HCT116 (cell line): ENCODE data around the gene OR8G5. TPM values are rescaled to one million over a fixed set of nuclear protein-coding genes. Genes with fewer than 3 reads are reported as not detected.

ENCODE experiments used
- ATAC-seq: fragments of 200-7000 bp; cut with Tn5 transposase; 2 replicates; pipeline ENCODE4 v1.9.1; 2020; ENCODE audit warnings: mild to moderate bottlenecking, moderate library complexity
- BruUV-seq: library from RNA; stranded (reverse); fragments of 400-500 nt; replicated peaks from 2 replicates; lab custom pipeline; 2021; lab: Mats Ljungman, UMichigan
- CTCF ChIA-PET: fragments of 300-600 bp; sonication (Branson Sonifier 250); formaldehyde crosslinking; loops from one replicate; lab custom pipeline; 2021; ENCODE audit warnings: antibody characterized with exemption; lab: Charles Lee
- POLR2A ChIA-PET: fragments of 300-600, 350-600 bp; sonication (Branson Sonifier 250); formaldehyde crosslinking; loops from one replicate; lab custom pipeline; 2021; ENCODE audit warnings: antibody characterized with exemption; lab: Charles Lee
- RAD21 ChIA-PET, 2 experiments: fragments of 300-600 bp; sonication (Branson Sonifier 250); formaldehyde crosslinking; loops; one replicate each; lab custom pipeline; 2023; ENCODE audit warnings: low total read pairs in 2 of 2; ENCODE audit not compliant: uncharacterized antibody in 2 of 2, unreplicated experiment in 2 of 2, low non-redundant PET in 1 of 2; lab: Charles Lee
- DNase-seq: peaks from one replicate; pipeline ENCODE4 v3.0.0-alpha.2; 2010; ENCODE audit warnings: low read depth, low spot score
- H2AFZ ChIP-seq: fragments of 200-600 bp; shearing (Covaris generic), sonication (generic); 2 replicates; pipeline ENCODE4 v1.6.1; 2017; ENCODE audit warnings: low read depth, mixed run types, mixed read lengths, antibody characterized with exemption, low read length; ENCODE audit not compliant: poor library complexity, severe bottlenecking
- H3K27ac ChIP-seq: 2 replicates; pipeline ENCODE4 v1.5.1; 2012; ENCODE audit warnings: low read depth, low read length
- H3K27me3 ChIP-seq: fragments of 200-600 bp; sonication (generic); 2 replicates; pipeline ENCODE4 v1.6.1; 2016; ENCODE audit warnings: mixed run types, low read length, mixed read lengths; ENCODE audit not compliant: insufficient read depth
- H3K36me3 ChIP-seq, 2 experiments: fragments of 200-500 bp in 1 of 2; fragments of 200-600 bp in 1 of 2; sonication (Bioruptor generic) in 1 of 2; sonication (generic) in 1 of 2; 2 replicates each; pipeline versions ENCODE4 v1.5.1 to v1.6.1; 2014 to 2016; ENCODE audit warnings: low read length in 2 of 2, inconsistent platforms in 1 of 2, mixed read lengths in 1 of 2, mixed run types in 1 of 2; ENCODE audit not compliant: insufficient read depth in 2 of 2, control insufficient read depth in 1 of 2
- H3K4me1 ChIP-seq, 2 experiments: fragments of 200-600 bp in 1 of 2; sonication (generic) in 1 of 2; 2 replicates each; pipeline versions ENCODE4 v1.5.1 to v1.6.1; 2012 to 2017; ENCODE audit warnings: low read length in 2 of 2, inconsistent platforms in 1 of 2, mild to moderate bottlenecking in 1 of 2, mixed read lengths in 1 of 2, mixed run types in 1 of 2, moderate library complexity in 1 of 2; ENCODE audit not compliant: insufficient read depth in 2 of 2, control insufficient read depth in 1 of 2
- H3K4me2 ChIP-seq: fragments of 200-600 bp; sonication (generic); 2 replicates; pipeline ENCODE4 v1.6.1; 2017; ENCODE audit warnings: mixed run types, low read length, mixed read lengths
- H3K4me3 ChIP-seq, 2 experiments: fragments of 200-600 bp in 1 of 2; sonication (generic) in 1 of 2; replicated peaks in 1 of 2; 2 replicates each; pipeline ENCODE4 v1.5.1; 2011 to 2016; ENCODE audit warnings: low read length in 2 of 2, control low read depth in 1 of 2, low read depth in 1 of 2, mild to moderate bottlenecking in 1 of 2, mixed read lengths in 1 of 2, mixed run types in 1 of 2
- H3K79me2 ChIP-seq: fragments of 200-600 bp; sonication (generic); 2 replicates; pipeline ENCODE4 v1.6.1; 2017; ENCODE audit warnings: mild to moderate bottlenecking, mixed run types, low read length, moderate library complexity, mixed read lengths; ENCODE audit not compliant: insufficient read depth
- H3K9ac ChIP-seq: fragments of 200-600 bp; sonication (generic); 2 replicates; pipeline ENCODE4 v1.6.1; 2016; ENCODE audit warnings: low read length, mixed read lengths
- H3K9me2 ChIP-seq: fragments of 200-600 bp; sonication (generic), shearing (Covaris generic); 2 replicates; pipeline ENCODE4 v1.6.1; 2017; ENCODE audit warnings: mixed run types, mild to moderate bottlenecking, moderate library complexity; ENCODE audit not compliant: insufficient read depth
- H3K9me3 ChIP-seq, 2 experiments: fragments of 200-500 bp in 1 of 2; fragments of 200-600 bp in 1 of 2; sonication (Bioruptor generic) in 1 of 2; sonication (generic) in 1 of 2; 2 replicates each; pipeline ENCODE4 v1.6.1; 2014 to 2017; ENCODE audit warnings: low read length in 2 of 2, mixed read lengths in 2 of 2, inconsistent platforms in 1 of 2, low read depth in 1 of 2, mild to moderate bottlenecking in 1 of 2, mixed run types in 1 of 2, moderate library complexity in 1 of 2; ENCODE audit not compliant: control insufficient read depth in 1 of 2, insufficient read depth in 1 of 2
- H4K20me1 ChIP-seq: fragments of 200-600 bp; sonication (generic), shearing (Covaris generic); 2 replicates; pipeline ENCODE4 v1.6.1; 2017; ENCODE audit warnings: mixed run types, mild to moderate bottlenecking, moderate library complexity; ENCODE audit not compliant: insufficient read depth
- CBX3 ChIP-seq: IDR thresholded peaks from 2 replicates; pipeline ENCODE4 v1.6.1; 2012; ENCODE audit warnings: low read depth
- EGR1 ChIP-seq: IDR thresholded peaks from 2 replicates; pipeline ENCODE4 v1.6.1; 2012; ENCODE audit warnings: low read depth
- ELF1 ChIP-seq: IDR thresholded peaks from 2 replicates; pipeline ENCODE4 v1.6.1; 2012; ENCODE audit warnings: low read depth, borderline replicate concordance
- EZH2 ChIP-seq: fragments of 200-600 bp; sonication (generic); IDR thresholded peaks from 2 replicates; pipeline ENCODE4 v1.6.1; 2017; ENCODE audit warnings: antibody characterized with exemption, mixed run types
- EZH2phosphoT487 ChIP-seq: fragments of 200-600 bp; IDR thresholded peaks from 2 replicates; pipeline ENCODE4 v1.6.1; 2018; ENCODE audit warnings: antibody characterized with exemption, borderline replicate concordance
- SP1 ChIP-seq: IDR thresholded peaks from 2 replicates; pipeline ENCODE4 v1.6.1; 2012; ENCODE audit warnings: low read depth
- TCF7L2 ChIP-seq: IDR thresholded peaks from 2 replicates; pipeline ENCODE4 v1.7.0; 2011; ENCODE audit warnings: borderline replicate concordance, inconsistent platforms; ENCODE audit not compliant: insufficient read depth, insufficient read length; ENCODE audit errors: extremely low read depth
- YY1 ChIP-seq: IDR thresholded peaks from 2 replicates; pipeline ENCODE4 v1.6.1; 2011; ENCODE audit warnings: low read length, low read depth, moderate library complexity, mild to moderate bottlenecking; ENCODE audit not compliant: insufficient replicate concordance; ENCODE audit errors: extremely low read depth
- ZNF274 ChIP-seq: fragments of 200-500 bp; sonication (Bioruptor generic); IDR thresholded peaks from 2 replicates; pipeline ENCODE4 v1.6.1; 2014; ENCODE audit warnings: mild to moderate bottlenecking, low read depth, low read length, inconsistent platforms
- intact Hi-C: fragments of 100-400 bp; cut with micrococcal nuclease; formaldehyde crosslinking; loops from 2 replicates; pipeline ENCODE4 v1.10.0; 2022
- total RNA-seq: library from RNA; stranded (reverse); gene quantifications from one replicate; pipeline ENCODE4 v1.2.1, GENCODE V29; 2021; ENCODE audit not compliant: unreplicated experiment
- TF ChIP-seq, protein P1 (sequence below): IDR thresholded peaks from 2 replicates; pipeline ENCODE4 v1.6.1; 2011; ENCODE audit warnings: mild to moderate bottlenecking, low read length, moderate library complexity; ENCODE audit not compliant: insufficient replicate concordance; ENCODE audit errors: extremely low read depth
- TF ChIP-seq, protein P2 (sequence below), 3 experiments: fragments of 200-600 bp in 1 of 3; sonication (generic) in 1 of 3; IDR thresholded peaks in 2 of 3; conservative IDR thresholded peaks in 1 of 3; 2 replicates each; pipeline ENCODE4 v1.5.1; 2012 to 2017; ENCODE audit warnings: low read depth in 2 of 3, low read length in 2 of 3, antibody characterized with exemption in 1 of 3, borderline replicate concordance in 1 of 3, control low read depth in 1 of 3, mild to moderate bottlenecking in 1 of 3, mixed read lengths in 1 of 3, mixed run types in 1 of 3, moderate library complexity in 1 of 3; ENCODE audit not compliant: insufficient read depth in 1 of 3

The OR8G5 gene
- total RNA-seq, 1 experiment from 2014 or later: not detected

DNA sequence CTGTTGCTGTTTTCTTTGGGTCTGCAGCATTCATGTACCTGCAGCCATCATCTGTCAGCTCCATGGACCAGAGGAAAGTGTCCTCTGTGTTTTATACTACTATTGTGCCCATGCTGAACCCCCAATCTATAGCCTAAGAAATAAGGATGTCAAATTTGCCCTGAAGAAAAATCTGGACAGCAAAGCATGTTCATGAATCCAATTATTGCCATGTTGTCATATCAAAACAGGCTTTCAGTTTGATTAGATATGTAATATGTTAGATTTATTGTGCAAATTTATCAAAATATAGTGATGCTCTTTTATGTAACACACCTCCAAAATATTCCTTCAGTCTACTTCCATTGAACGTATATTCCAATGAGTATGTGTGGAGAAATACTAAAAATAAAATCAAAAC lies 30.7 kb upstream of the OR8G5 start:
- Histone ChIP-seq H3K9ac (no peak overlapping the region), H3K9me3 (no peaks in the 10 kb centered on the region), H3K4me1 (no peaks in the 10 kb centered on the region), H3K36me3 (no peaks in the 10 kb centered on the region), H2AFZ (no peak overlapping the region), H3K9me2 (no peaks in the 10 kb centered on the region), H3K27ac (no peak overlapping the region), H3K79me2 (no peaks in the 10 kb centered on the region), H4K20me1 (no peaks in the 10 kb centered on the region), H3K4me2 (no peak overlapping the region), H3K27me3 (peaks cover 26% of the 10 kb centered on the region), H3K4me3 (no peak overlapping the region)
- ATAC-seq: no peak
- DNase-seq: no peak
- ChIA-PET RAD21 (no interaction called here), CTCF (no interaction called here), POLR2A (no interaction called here)
- BruUV-seq: no TSS peak
- intact Hi-C loops: no loop called here
- TF ChIP-seq ZNF274 (no peak), EZH2 (no peak), EZH2phosphoT487 (no peak), EGR1 (no peak), SP1 (no peak), YY1 (no peak), TCF7L2 (no peak)
- TF ChIP-seq, protein P1, sequence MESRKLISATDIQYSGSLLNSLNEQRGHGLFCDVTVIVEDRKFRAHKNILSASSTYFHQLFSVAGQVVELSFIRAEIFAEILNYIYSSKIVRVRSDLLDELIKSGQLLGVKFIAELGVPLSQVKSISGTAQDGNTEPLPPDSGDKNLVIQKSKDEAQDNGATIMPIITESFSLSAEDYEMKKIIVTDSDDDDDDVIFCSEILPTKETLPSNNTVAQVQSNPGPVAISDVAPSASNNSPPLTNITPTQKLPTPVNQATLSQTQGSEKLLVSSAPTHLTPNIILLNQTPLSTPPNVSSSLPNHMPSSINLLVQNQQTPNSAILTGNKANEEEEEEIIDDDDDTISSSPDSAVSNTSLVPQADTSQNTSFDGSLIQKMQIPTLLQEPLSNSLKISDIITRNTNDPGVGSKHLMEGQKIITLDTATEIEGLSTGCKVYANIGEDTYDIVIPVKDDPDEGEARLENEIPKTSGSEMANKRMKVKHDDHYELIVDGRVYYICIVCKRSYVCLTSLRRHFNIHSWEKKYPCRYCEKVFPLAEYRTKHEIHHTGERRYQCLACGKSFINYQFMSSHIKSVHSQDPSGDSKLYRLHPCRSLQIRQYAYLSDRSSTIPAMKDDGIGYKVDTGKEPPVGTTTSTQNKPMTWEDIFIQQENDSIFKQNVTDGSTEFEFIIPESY: no peak

GRCh38 chr11:124233376-124233775 lies 22.8 kb upstream of the OR8G5 start:
- TF ChIP-seq SP1 (no peak), ELF1 (no peak), EZH2phosphoT487 (no peak), CBX3 (no peak)
- TF ChIP-seq, protein P2, sequence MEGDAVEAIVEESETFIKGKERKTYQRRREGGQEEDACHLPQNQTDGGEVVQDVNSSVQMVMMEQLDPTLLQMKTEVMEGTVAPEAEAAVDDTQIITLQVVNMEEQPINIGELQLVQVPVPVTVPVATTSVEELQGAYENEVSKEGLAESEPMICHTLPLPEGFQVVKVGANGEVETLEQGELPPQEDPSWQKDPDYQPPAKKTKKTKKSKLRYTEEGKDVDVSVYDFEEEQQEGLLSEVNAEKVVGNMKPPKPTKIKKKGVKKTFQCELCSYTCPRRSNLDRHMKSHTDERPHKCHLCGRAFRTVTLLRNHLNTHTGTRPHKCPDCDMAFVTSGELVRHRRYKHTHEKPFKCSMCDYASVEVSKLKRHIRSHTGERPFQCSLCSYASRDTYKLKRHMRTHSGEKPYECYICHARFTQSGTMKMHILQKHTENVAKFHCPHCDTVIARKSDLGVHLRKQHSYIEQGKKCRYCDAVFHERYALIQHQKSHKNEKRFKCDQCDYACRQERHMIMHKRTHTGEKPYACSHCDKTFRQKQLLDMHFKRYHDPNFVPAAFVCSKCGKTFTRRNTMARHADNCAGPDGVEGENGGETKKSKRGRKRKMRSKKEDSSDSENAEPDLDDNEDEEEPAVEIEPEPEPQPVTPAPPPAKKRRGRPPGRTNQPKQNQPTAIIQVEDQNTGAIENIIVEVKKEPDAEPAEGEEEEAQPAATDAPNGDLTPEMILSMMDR (IDR thresholded peaks at IDR 0.05 in 2 of 3, conservative IDR thresholded peaks at IDR 0.05 in 1 of 3; ENCODE audit: borderline replicate concordance in 1 of 3, insufficient read depth in 1 of 3, low read depth in 2 of 3, low read length in 2 of 3): no peak
- DNase-seq (no peak), ATAC-seq (no peak)
- no peaks in the 10 kb centered on the region for H3K4me1 ChIP-seq
- H3K9me3 ChIP-seq: no peaks in the 10 kb centered on the region
- H3K27ac ChIP-seq: no peak overlapping the region
- RAD21 ChIA-PET: no interaction called here
- H2AFZ ChIP-seq: no peak overlapping the region
- peaks cover 7% of the 10 kb centered on the region for H3K27me3 ChIP-seq
- intact Hi-C loops: no loop called here
- no peaks in the 10 kb centered on the region for H3K9me2 ChIP-seq
- no peak overlapping the region for H3K4me3 ChIP-seq
- H3K79me2 ChIP-seq: no peaks in the 10 kb centered on the region
- POLR2A ChIA-PET: no interaction called here
- H3K9ac ChIP-seq: no peak overlapping the region
- no peaks in the 10 kb centered on the region for H3K36me3 ChIP-seq
- BruUV-seq: no TSS peak
- CTCF ChIA-PET: no interaction called here
- no peak overlapping the region for H3K4me2 ChIP-seq
- H4K20me1 ChIP-seq: no peaks in the 10 kb centered on the region
